HG02588 (cell line): ENCODE measurements around the gene KCTD6.
"Not testable (repeated sequence)": the region's sequence is repeated elsewhere in the genome, so short reads cannot be mapped to it uniquely, and the experiment has no call there.

ENCODE experiments used
- ATAC-seq: cut with Tn5 transposase; IDR thresholded peaks from one replicate; pipeline ENCODE4 v1.9.1; 2021; ENCODE audit warnings: mild to moderate bottlenecking, moderate library complexity; ENCODE audit not compliant: unreplicated experiment

Gene KCTD6

GRCh38 chr3:58522759-58523425, 31.0 kb downstream of the KCTD6 start:
- no peak for ATAC-seq

- ATAC-seq, result no peak
Measured at GRCh38 chr3:58524326-58524888, 32.5 kb downstream of the KCTD6 start.

- ATAC-seq, result no peak
Measured at GRCh38 chr3:58526515-58526957, 34.6 kb downstream of the KCTD6 start.

GRCh38 chr3:58527440-58527839, 35.5 kb downstream of the KCTD6 start:
- not testable (repeated sequence) for ATAC-seq

- no peak for ATAC-seq
Measured at GRCh38 chr3:58528629-58529028, 36.7 kb downstream of the KCTD6 start.

- no peak for ATAC-seq
Measured at GRCh38 chr3:58529516-58530353, 37.8 kb downstream of the KCTD6 start.

- no peak for ATAC-seq
Measured at GRCh38 chr3:58530354-58530865, 38.5 kb downstream of the KCTD6 start.

GRCh38 chr3:58531555-58531954, 39.7 kb downstream of the KCTD6 start:
- no peak for ATAC-seq

GRCh38 chr3:58531956-58532355, 40.1 kb downstream of the KCTD6 start:
- no peak for ATAC-seq

- peak; percentile 92 for ATAC-seq
Measured at GRCh38 chr3:58532794-58533220, 40.9 kb downstream of the KCTD6 start.

GRCh38 chr3:58534592-58535494, 42.9 kb downstream of the KCTD6 start:
- ATAC-seq, result no peak

- ATAC-seq, result no peak
Measured at GRCh38 chr3:58535531-58536500, 43.9 kb downstream of the KCTD6 start.

GRCh38 chr3:58536501-58537411, 44.9 kb downstream of the KCTD6 start, which contains the start of gene ACOX2:
Gene ACOX2, minus strand, starts transcription at chr3:58537190. Its CDS starts 2,084 bp downstream, at chr3:58535106.
- no peak for ATAC-seq

GRCh38 chr3:58537412-58538301, 45.8 kb downstream of the KCTD6 start:
- no peak for ATAC-seq

- no peak for ATAC-seq
Measured at GRCh38 chr3:58539626-58540025, 47.7 kb downstream of the KCTD6 start.

GRCh38 chr3:58540176-58540858, 48.4 kb downstream of the KCTD6 start:
- ATAC-seq, result no peak

- ATAC-seq, result no peak
Measured at GRCh38 chr3:58544541-58544940, 52.6 kb downstream of the KCTD6 start.
